HEK293 (cell line): ENCODE data around the gene HEXIM1.
A peak's percentile ranks its signal among the peaks of the same experiment; 100 is the strongest.

Experiments used
- HOXA7 ChIP-seq: sonication (generic); formaldehyde crosslinking; IDR thresholded peaks from 2 replicates; pipeline ENCODE4 v1.8.1; 2022; ENCODE audit warnings: missing genetic modification reagents, borderline replicate concordance
- KLF9 ChIP-seq: fragments of 450-650 bp; formaldehyde crosslinking; IDR thresholded peaks from 2 replicates; pipeline ENCODE4 v1.5.1; 2016; ENCODE audit warnings: missing biosample characterization, missing genetic modification characterization, low read depth
- OSR2 ChIP-seq: fragments of 450-650 bp; formaldehyde crosslinking; IDR thresholded peaks from 2 replicates; pipeline ENCODE4 v1.5.1; 2016; ENCODE audit warnings: missing biosample characterization, missing genetic modification characterization
- PBX3 ChIP-seq: sonication (generic); formaldehyde crosslinking; IDR thresholded peaks from 2 replicates; pipeline ENCODE4 v1.8.1; 2022; ENCODE audit warnings: mild to moderate bottlenecking, moderate library complexity, missing genetic modification reagents
- PRDM10 ChIP-seq: fragments of 450-650 bp; formaldehyde crosslinking; IDR thresholded peaks from 2 replicates; pipeline ENCODE4 v1.5.1; 2016; ENCODE audit warnings: missing biosample characterization, missing genetic modification characterization
- ZBTB11 ChIP-seq: fragments of 450-650 bp; formaldehyde crosslinking; conservative IDR thresholded peaks from 2 replicates; pipeline ENCODE4 v1.5.1; 2016; ENCODE audit warnings: low read depth, missing biosample characterization, missing genetic modification characterization
- ZBTB21 ChIP-seq: fragments of 450-650 bp; formaldehyde crosslinking; IDR thresholded peaks from 2 replicates; pipeline ENCODE4 v1.5.1; 2017; ENCODE audit warnings: missing biosample characterization, missing genetic modification characterization
- ZBTB48 ChIP-seq: fragments of 450-650 bp; formaldehyde crosslinking; IDR thresholded peaks from 2 replicates; pipeline ENCODE4 v1.5.1; 2016; ENCODE audit warnings: missing biosample characterization, missing genetic modification characterization
- ZBTB7A ChIP-seq: fragments of 450-650 bp; formaldehyde crosslinking; IDR thresholded peaks from 2 replicates; pipeline ENCODE4 v1.5.1; 2016; ENCODE audit warnings: low read depth, missing biosample characterization, missing genetic modification characterization
- ZBTB8A ChIP-seq: fragments of 450-650 bp; formaldehyde crosslinking; IDR thresholded peaks from 2 replicates; pipeline ENCODE4 v1.5.1; 2016; ENCODE audit warnings: missing biosample characterization, missing genetic modification characterization
- ZFP69B ChIP-seq: fragments of 450-650 bp; formaldehyde crosslinking; IDR thresholded peaks from 2 replicates; pipeline ENCODE4 v1.5.1; 2016; ENCODE audit warnings: missing biosample characterization, missing genetic modification characterization
- ZNF146 ChIP-seq: fragments of 450-650 bp; formaldehyde crosslinking; IDR thresholded peaks from 2 replicates; pipeline ENCODE4 v1.5.1; 2016; ENCODE audit warnings: missing biosample characterization, missing genetic modification characterization
- ZNF184 ChIP-seq: fragments of 450-650 bp; IDR thresholded peaks from 2 replicates; pipeline ENCODE4 v1.5.1; 2018; ENCODE audit warnings: missing biosample characterization, mild to moderate bottlenecking, missing genetic modification characterization
- ZNF223 ChIP-seq: fragments of 450-650 bp; formaldehyde crosslinking; IDR thresholded peaks from 2 replicates; pipeline ENCODE4 v1.5.1; 2016; ENCODE audit warnings: missing biosample characterization, missing genetic modification characterization
- ZNF341 ChIP-seq: fragments of 450-650 bp; formaldehyde crosslinking; IDR thresholded peaks from 2 replicates; pipeline ENCODE4; 2016; ENCODE audit warnings: low read depth, missing biosample characterization, missing genetic modification characterization
- ZNF423 ChIP-seq: fragments of 450-650 bp; formaldehyde crosslinking; IDR thresholded peaks from 2 replicates; pipeline ENCODE4 v1.5.1; 2016; ENCODE audit warnings: missing biosample characterization, missing genetic modification characterization
- ZNF513 ChIP-seq: fragments of 450-650 bp; IDR thresholded peaks from 2 replicates; pipeline ENCODE4 v1.5.1; 2018; ENCODE audit warnings: missing biosample characterization, missing genetic modification characterization
- ZNF623 ChIP-seq: fragments of 450-650 bp; formaldehyde crosslinking; IDR thresholded peaks from 2 replicates; pipeline ENCODE4 v1.5.1; 2016; ENCODE audit warnings: missing biosample characterization, missing genetic modification characterization
- ZNF701 ChIP-seq: fragments of 450-650 bp; formaldehyde crosslinking; IDR thresholded peaks from 2 replicates; pipeline ENCODE4 v1.5.1; 2016; ENCODE audit warnings: missing biosample characterization, missing genetic modification characterization
- ZXDB ChIP-seq: fragments of 450-650 bp; formaldehyde crosslinking; IDR thresholded peaks from 2 replicates; pipeline ENCODE4 v1.5.1; 2016; ENCODE audit warnings: missing biosample characterization, missing genetic modification characterization
- TF ChIP-seq, protein P1 (sequence below): fragments of 450-650 bp; formaldehyde crosslinking; IDR thresholded peaks from 2 replicates; pipeline ENCODE4 v1.5.1; 2016; ENCODE audit warnings: missing biosample characterization, missing genetic modification characterization
- TF ChIP-seq, protein P2 (sequence below): fragments of 450-650 bp; formaldehyde crosslinking; IDR thresholded peaks from 2 replicates; pipeline ENCODE4 v1.5.1; 2017; ENCODE audit warnings: missing biosample characterization, missing genetic modification characterization
- TF ChIP-seq, protein P3 (sequence below): fragments of 450-650 bp; formaldehyde crosslinking; IDR thresholded peaks from 2 replicates; pipeline ENCODE4 v1.5.1; 2017; ENCODE audit warnings: missing biosample characterization, missing genetic modification characterization

Gene HEXIM1

DNA sequence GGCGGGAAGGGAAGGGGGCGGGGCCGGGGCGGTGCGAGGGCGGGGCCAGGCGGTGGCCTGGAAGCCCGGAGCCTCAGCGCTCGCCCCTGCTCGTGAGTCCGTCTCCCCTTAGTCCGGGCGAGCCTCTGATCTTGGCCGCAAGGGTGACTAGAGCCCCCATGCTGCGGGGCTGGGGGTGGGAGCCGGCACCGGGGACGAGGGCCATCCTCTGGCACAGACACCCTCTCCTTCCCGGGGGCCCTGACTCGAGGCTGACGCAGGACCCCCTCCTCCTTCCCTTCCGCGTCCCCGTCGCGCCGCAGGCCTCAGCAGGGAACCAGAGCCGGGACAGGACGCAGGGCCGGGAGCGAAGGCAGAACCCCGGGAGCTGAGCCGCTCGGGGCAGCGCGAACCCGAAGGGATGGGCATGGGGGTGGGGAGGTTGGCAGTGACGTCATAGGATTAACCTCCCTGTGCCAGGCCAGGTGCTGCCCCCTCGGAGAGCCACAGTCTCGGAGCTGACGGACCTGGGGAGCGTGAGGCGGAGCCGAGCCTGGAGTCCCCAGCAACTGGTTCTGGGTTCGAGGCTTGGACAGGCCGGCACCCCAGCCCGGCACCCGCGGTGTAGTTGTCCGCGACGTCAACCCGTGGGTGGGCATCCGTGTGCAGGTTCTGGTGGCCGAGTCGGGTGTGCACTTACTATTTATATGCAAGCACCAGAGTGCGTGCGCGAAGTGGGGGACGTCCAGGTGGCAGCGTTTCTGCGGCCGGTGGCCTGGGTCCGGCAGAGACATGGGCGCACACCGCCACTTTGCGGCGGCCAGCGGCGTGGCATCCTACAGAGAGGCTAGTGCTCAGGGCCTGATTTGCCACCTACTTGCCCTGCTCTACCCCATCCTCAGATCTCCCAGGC lies 15.5 kb upstream of the HEXIM1 start (continued):
- peak; percentile 82 for TF ChIP-seq ZBTB11 (tag by site-specific recombination)
- TF ChIP-seq ZBTB48 (tag by site-specific recombination): peak; percentile 85
- TF ChIP-seq ZXDB (tag by site-specific recombination): peak; percentile 99
- 0 out of 2 replicates have a peak, but pooled peaks have one; percentile 59 for TF ChIP-seq ZNF701
- peak; percentile 65 for TF ChIP-seq ZBTB8A (tag by site-specific recombination)
- no peak for TF ChIP-seq HOXA7 (CRISPR knock-in tag)
- TF ChIP-seq, protein P1, sequence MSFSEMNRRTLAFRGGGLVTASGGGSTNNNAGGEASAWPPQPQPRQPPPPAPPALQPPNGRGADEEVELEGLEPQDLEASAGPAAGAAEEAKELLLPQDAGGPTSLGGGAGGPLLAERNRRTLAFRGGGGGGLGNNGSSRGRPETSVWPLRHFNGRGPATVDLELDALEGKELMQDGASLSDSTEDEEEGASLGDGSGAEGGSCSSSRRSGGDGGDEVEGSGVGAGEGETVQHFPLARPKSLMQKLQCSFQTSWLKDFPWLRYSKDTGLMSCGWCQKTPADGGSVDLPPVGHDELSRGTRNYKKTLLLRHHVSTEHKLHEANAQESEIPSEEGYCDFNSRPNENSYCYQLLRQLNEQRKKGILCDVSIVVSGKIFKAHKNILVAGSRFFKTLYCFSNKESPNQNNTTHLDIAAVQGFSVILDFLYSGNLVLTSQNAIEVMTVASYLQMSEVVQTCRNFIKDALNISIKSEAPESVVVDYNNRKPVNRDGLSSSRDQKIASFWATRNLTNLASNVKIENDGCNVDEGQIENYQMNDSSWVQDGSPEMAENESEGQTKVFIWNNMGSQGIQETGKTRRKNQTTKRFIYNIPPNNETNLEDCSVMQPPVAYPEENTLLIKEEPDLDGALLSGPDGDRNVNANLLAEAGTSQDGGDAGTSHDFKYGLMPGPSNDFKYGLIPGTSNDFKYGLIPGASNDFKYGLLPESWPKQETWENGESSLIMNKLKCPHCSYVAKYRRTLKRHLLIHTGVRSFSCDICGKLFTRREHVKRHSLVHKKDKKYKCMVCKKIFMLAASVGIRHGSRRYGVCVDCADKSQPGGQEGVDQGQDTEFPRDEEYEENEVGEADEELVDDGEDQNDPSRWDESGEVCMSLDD (tag by site-specific recombination): peak; percentile 99
- peak; percentile 96 for TF ChIP-seq ZBTB21
- no peak for TF ChIP-seq ZNF184 (tag by site-specific recombination)
- no peak for TF ChIP-seq ZNF513 (tag by site-specific recombination)
- TF ChIP-seq OSR2 (tag by site-specific recombination): 0 out of 2 replicates have a peak, but pooled peaks have one; percentile 12
- no peak for TF ChIP-seq ZNF341
- peak; percentile 24; the same call in 1 of the 2 replicates for TF ChIP-seq PBX3 (CRISPR knock-in tag)
- TF ChIP-seq, protein P2, sequence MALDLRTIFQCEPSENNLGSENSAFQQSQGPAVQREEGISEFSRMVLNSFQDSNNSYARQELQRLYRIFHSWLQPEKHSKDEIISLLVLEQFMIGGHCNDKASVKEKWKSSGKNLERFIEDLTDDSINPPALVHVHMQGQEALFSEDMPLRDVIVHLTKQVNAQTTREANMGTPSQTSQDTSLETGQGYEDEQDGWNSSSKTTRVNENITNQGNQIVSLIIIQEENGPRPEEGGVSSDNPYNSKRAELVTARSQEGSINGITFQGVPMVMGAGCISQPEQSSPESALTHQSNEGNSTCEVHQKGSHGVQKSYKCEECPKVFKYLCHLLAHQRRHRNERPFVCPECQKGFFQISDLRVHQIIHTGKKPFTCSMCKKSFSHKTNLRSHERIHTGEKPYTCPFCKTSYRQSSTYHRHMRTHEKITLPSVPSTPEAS: peak; percentile 12; the same call in 1 of the 2 replicates
- TF ChIP-seq ZFP69B: peak; percentile 21; the same call in 1 of the 2 replicates
- no peak; the same call in 1 of the 2 replicates for TF ChIP-seq ZNF223 (tag by site-specific recombination)
- TF ChIP-seq ZNF623: 0 out of 2 replicates have a peak, but pooled peaks have one; percentile 9
- peak; percentile 70 for TF ChIP-seq KLF9 (tag by site-specific recombination)
- TF ChIP-seq PRDM10: peak; percentile 81
- TF ChIP-seq ZNF146 (tag by site-specific recombination): 0 out of 2 replicates have a peak, but pooled peaks have one; percentile 27
- peak; percentile 75 for TF ChIP-seq ZBTB7A (tag by site-specific recombination)
- TF ChIP-seq, protein P3, sequence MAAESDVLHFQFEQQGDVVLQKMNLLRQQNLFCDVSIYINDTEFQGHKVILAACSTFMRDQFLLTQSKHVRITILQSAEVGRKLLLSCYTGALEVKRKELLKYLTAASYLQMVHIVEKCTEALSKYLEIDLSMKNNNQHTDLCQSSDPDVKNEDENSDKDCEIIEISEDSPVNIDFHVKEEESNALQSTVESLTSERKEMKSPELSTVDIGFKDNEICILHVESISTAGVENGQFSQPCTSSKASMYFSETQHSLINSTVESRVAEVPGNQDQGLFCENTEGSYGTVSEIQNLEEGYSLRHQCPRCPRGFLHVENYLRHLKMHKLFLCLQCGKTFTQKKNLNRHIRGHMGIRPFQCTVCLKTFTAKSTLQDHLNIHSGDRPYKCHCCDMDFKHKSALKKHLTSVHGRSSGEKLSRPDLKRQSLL: peak; percentile 69
- TF ChIP-seq ZNF423 (tag by site-specific recombination): peak; percentile 91
